Activated naive CD8-positive, alpha-beta T cell treated with anti-CD3 and anti-CD28 coated beads, Interleukin-2, amount 50 U/mL, for 24 hours (primary cell): Measurements from ENCODE around the gene SLC6A20.
"Not testable (repeated sequence)": the region's sequence is repeated elsewhere in the genome, so short reads cannot be mapped to it uniquely, and the experiment has no call there.

ENCODE experiments used
- ATAC-seq: fragments of 150-1000 bp; cut with Tn5 transposase; one replicate; pipeline ENCODE4 v1.10.0; 2021
- DNase-seq: peaks from one replicate; pipeline ENCODE4 v3.0.0; 2021
- H3K27ac Mint-ChIP-seq: one replicate; pipeline ENCODE4 v1.8.0; 2021; ENCODE audit warnings: mild to moderate bottlenecking, mixed read lengths
- H3K27me3 Mint-ChIP-seq: one replicate; pipeline ENCODE4 v1.8.0; 2021; ENCODE audit warnings: mixed read lengths
- H3K36me3 Mint-ChIP-seq: one replicate; pipeline ENCODE4 v1.8.0; 2021; ENCODE audit warnings: low read depth, mixed read lengths
- H3K4me1 Mint-ChIP-seq: one replicate; pipeline ENCODE4 v1.8.0; 2021; ENCODE audit warnings: mixed read lengths
- H3K4me3 Mint-ChIP-seq: one replicate; pipeline ENCODE4 v1.8.0; 2021; ENCODE audit warnings: mild to moderate bottlenecking, moderate library complexity, mixed read lengths
- H3K9me3 Mint-ChIP-seq: one replicate; pipeline ENCODE4 v1.8.0; 2021; ENCODE audit warnings: mixed read lengths

The SLC6A20 gene

DNA sequence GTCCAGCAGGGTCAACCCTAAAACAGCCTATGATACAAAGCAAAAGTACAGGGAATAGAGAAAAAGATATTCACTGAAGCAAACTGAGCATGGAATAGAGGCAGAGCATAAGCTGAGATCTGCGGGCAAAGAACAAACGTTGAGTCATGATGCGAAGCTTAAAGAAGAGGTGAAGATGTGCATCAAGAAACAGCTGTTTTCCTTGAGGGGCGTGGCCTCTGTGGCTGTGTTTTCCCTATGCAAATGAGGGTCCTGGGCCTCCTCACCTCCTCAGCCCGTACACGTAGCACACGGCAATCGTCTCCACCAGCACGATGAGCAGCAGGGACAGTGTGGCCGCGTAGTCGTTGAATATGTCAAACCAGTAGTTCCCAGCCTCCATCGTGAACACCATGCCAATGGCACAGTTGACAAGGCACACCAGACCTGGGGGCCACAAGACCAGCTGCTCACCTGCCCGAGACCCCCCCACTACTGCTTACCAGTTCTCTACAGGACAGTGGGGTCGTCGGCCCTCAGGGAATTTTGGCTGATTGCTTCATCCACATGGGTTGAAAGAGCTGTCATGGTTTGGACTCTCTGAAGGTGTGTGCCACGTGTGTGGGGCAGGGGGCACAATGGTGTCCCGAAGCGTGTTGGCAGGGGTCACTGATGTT, 33.6 kb downstream of the SLC6A20 start:
- H3K27me3 Mint-ChIP-seq: peaks cover 6% of the 10 kb centered on the region
- no peak for DNase-seq
- H3K9me3 Mint-ChIP-seq: peaks cover 8% of the 10 kb centered on the region
- H3K4me1 Mint-ChIP-seq: no peaks in the 10 kb centered on the region
- no peak overlapping the region for H3K27ac Mint-ChIP-seq
- ATAC-seq: no peak
- H3K36me3 Mint-ChIP-seq: no peaks in the 10 kb centered on the region
- no peak overlapping the region for H3K4me3 Mint-ChIP-seq

GRCh38 chr3:45761831-45762230, 34.5 kb downstream of the SLC6A20 start:
- no peak for DNase-seq
- no peak for ATAC-seq
- H3K27me3 Mint-ChIP-seq: no peaks in the 10 kb centered on the region
- no peak overlapping the region for H3K27ac Mint-ChIP-seq
- H3K4me3 Mint-ChIP-seq: no peak overlapping the region
- no peaks in the 10 kb centered on the region for H3K36me3 Mint-ChIP-seq
- H3K4me1 Mint-ChIP-seq: no peaks in the 10 kb centered on the region
- H3K9me3 Mint-ChIP-seq: no peaks in the 10 kb centered on the region

DNA sequence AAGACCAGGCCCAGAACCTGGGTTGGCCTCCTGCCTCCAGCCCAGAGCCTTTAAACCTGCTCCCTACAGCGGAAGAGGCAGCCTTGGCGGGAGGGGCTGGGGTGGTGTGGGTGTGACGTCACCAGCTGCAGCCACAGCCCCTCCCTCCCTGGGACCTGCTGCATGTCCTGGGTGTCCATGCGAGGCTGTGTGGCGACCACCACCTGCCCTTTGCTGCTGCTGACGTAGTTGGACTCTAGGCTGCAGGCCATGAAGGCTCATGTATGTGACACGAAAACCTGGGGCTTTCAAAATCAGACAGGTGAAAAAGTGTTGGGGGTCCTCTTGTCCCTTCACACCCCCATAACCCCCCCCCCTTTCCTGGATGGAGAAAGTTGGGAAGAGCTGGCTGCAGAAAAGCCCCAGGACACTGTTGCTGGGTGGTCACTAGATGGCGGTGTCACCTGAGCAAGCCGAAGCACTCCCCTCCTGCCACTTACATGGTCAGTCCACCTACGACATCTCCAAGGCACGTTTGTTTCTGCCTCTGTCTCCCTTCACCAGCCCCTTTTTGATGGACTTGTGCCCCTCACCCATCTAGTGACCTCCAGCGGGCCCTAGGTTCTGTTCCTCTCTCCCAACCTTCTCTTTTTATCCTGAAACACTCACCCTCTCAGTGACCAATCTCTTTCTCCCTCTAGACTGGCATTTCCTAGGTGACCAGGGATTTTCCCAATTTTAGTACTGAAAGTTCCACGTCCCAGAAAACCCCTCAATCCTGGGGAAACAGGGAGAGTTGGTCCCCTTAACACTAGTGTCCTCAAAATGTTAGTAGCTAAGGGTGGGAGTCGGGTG, 35.2 kb downstream of the SLC6A20 start:
- ATAC-seq (peak; percentile 75), DNase-seq (peak; percentile 42)
- Mint-ChIP-seq H3K4me1 (no peaks in the 10 kb centered on the region), H3K27ac (no peak overlapping the region), H3K9me3 (no peaks in the 10 kb centered on the region), H3K27me3 (no peaks in the 10 kb centered on the region), H3K36me3 (no peaks in the 10 kb centered on the region), H3K4me3 (no peak overlapping the region)

DNA sequence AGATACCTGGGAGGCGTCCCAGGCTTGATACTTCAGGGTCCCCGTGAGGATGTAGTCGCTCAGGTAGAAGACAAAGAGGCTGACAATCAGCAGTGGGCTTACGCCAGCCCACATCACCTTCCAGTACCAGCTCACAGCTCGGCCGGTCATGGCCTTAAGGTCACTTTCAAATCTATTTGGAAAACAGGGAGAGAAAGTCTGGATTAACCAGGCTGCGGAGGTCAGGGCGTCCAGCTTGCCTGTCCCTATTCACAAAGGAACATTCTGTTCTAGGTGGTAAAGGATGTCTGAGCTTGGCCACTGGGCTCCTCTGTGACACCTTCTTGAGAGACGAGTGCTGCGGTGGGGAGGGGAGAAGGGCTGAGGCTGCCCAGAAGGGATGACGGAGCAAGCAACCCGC, 36.5 kb downstream of the SLC6A20 start:
- H3K4me3 Mint-ChIP-seq: no peak overlapping the region
- H3K27me3 Mint-ChIP-seq: no peaks in the 10 kb centered on the region
- no peaks in the 10 kb centered on the region for H3K36me3 Mint-ChIP-seq
- DNase-seq: no peak
- no peak for ATAC-seq
- H3K4me1 Mint-ChIP-seq: no peaks in the 10 kb centered on the region
- H3K27ac Mint-ChIP-seq: no peak overlapping the region
- H3K9me3 Mint-ChIP-seq: no peaks in the 10 kb centered on the region

GRCh38 chr3:45758871-45759270, 37.5 kb downstream of the SLC6A20 start:
- Mint-ChIP-seq H3K9me3 (no peaks in the 10 kb centered on the region), H3K27me3 (no peaks in the 10 kb centered on the region), H3K4me1 (no peaks in the 10 kb centered on the region), H3K27ac (no peak overlapping the region), H3K4me3 (no peak overlapping the region), H3K36me3 (no peaks in the 10 kb centered on the region)
- ATAC-seq: no peak
- no peak for DNase-seq

GRCh38 chr3:45757141-45757540, 39.2 kb downstream of the SLC6A20 start:
- not testable (repeated sequence) for DNase-seq, H3K4me1 Mint-ChIP-seq, H3K27ac Mint-ChIP-seq, H3K27me3 Mint-ChIP-seq, H3K36me3 Mint-ChIP-seq, ATAC-seq, H3K4me3 Mint-ChIP-seq, H3K9me3 Mint-ChIP-seq

GRCh38 chr3:45756055-45756454, 40.3 kb downstream of the SLC6A20 start:
- H3K36me3 Mint-ChIP-seq: no peaks in the 10 kb centered on the region
- ATAC-seq (no peak), DNase-seq (no peak)
- H3K4me1 Mint-ChIP-seq: no peaks in the 10 kb centered on the region
- no peaks in the 10 kb centered on the region for H3K9me3 Mint-ChIP-seq
- H3K4me3 Mint-ChIP-seq: no peak overlapping the region
- no peak overlapping the region for H3K27ac Mint-ChIP-seq
- H3K27me3 Mint-ChIP-seq: no peaks in the 10 kb centered on the region

GRCh38 chr3:45754461-45754860, 41.9 kb downstream of the SLC6A20 start:
- ATAC-seq (no peak), DNase-seq (no peak)
- Mint-ChIP-seq H3K27ac (no peak overlapping the region), H3K4me3 (no peak overlapping the region), H3K27me3 (no peaks in the 10 kb centered on the region), H3K36me3 (no peaks in the 10 kb centered on the region), H3K4me1 (no peaks in the 10 kb centered on the region), H3K9me3 (no peaks in the 10 kb centered on the region)

GRCh38 chr3:45753095-45753494, 43.2 kb downstream of the SLC6A20 start:
- no peaks in the 10 kb centered on the region for H3K4me1 Mint-ChIP-seq
- H3K27me3 Mint-ChIP-seq: no peaks in the 10 kb centered on the region
- H3K4me3 Mint-ChIP-seq: no peak overlapping the region
- no peaks in the 10 kb centered on the region for H3K9me3 Mint-ChIP-seq
- no peak for ATAC-seq
- no peak overlapping the region for H3K27ac Mint-ChIP-seq
- H3K36me3 Mint-ChIP-seq: no peaks in the 10 kb centered on the region
- DNase-seq: no peak

DNA sequence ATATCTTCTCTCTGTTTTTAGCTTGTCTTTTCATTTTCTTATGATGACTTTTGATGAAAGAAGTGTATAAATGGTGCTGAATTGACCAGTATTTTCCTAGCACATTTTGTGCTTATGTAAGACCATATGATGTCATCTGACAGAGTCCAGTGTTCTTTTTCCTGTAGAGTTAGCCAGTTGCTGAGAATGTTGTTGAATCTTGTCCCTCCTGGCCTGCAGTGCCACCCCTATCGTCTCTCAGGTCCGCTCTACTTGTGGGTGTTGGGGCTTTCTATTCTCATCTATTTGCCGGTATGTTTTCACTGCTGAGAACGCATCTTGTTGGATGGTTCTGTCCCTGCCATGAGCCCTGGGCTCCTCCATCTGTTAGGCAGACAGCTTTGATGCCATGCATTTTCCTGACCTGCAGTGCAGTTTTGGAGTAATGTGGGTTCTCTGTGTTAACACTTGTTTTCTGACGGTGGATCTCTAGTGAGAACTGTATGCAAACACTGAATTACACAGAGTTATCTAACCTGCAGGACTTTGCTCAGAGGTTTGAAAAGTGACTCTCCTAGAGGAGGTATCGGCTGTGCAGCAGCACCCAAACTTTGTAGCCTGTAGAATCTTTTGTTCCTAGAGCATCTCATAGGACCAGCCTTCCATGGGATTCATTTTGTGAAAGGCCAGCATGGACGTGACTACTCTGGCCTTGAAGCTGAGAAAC, 44.6 kb downstream of the SLC6A20 start:
- Mint-ChIP-seq H3K9me3 (no peaks in the 10 kb centered on the region), H3K27me3 (no peaks in the 10 kb centered on the region), H3K27ac (no peak overlapping the region), H3K36me3 (peaks cover 2% of the 10 kb centered on the region), H3K4me1 (no peaks in the 10 kb centered on the region), H3K4me3 (no peak overlapping the region)
- DNase-seq (no peak), ATAC-seq (no peak)

GRCh38 chr3:45749880-45750279, 46.5 kb downstream of the SLC6A20 start:
- Mint-ChIP-seq H3K36me3 (peaks cover 14% of the 10 kb centered on the region), H3K4me3 (peak overlapping the region; percentile 12), H3K27ac (no peak overlapping the region)

DNA sequence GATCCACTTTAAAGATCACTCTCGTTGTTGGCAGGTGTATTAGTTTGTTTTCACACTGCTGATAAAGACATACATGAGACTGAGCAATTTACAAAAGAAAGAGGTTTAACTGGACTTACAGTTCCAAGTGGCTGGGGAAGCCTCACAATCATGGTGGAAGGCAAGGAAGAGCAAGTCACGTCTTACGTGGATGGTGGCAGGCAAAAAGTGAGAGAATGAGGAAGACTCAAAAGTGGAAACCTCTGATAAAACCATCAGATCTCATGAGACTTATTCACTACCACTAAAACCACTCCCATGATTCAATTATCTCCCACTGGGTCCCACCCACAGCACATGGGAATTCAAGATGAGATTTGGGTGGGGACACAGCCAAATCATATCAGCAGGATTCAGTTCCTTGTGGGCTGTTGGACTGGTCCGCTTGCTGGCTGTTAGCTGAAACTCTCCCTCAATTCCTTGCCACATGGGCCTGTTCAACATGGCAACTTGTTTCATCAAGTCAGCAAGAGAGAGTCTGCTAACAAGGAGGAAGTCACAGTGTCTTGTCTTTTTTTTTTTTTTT, 47.2 kb downstream of the SLC6A20 start:
- peaks cover 17% of the 10 kb centered on the region for H3K36me3 Mint-ChIP-seq
- not testable (repeated sequence) for H3K4me1 Mint-ChIP-seq, H3K9me3 Mint-ChIP-seq, H3K27ac Mint-ChIP-seq, ATAC-seq, H3K4me3 Mint-ChIP-seq, DNase-seq, H3K27me3 Mint-ChIP-seq

More at GRCh38 chr3:45749880-45750279, 46.5 kb downstream of the SLC6A20 start:
- H3K27me3 Mint-ChIP-seq: no peaks in the 10 kb centered on the region
- DNase-seq: no peak
- H3K4me1 Mint-ChIP-seq: no peaks in the 10 kb centered on the region
- no peaks in the 10 kb centered on the region for H3K9me3 Mint-ChIP-seq
- no peak for ATAC-seq

GRCh38 chr3:45748068-45748467, 48.3 kb downstream of the SLC6A20 start:
- Mint-ChIP-seq H3K27ac (no peak overlapping the region), H3K4me1 (no peaks in the 10 kb centered on the region), H3K9me3 (no peaks in the 10 kb centered on the region), H3K27me3 (no peaks in the 10 kb centered on the region), H3K4me3 (no peak overlapping the region), H3K36me3 (peaks cover 25% of the 10 kb centered on the region)
- DNase-seq (no peak), ATAC-seq (no peak)

DNA sequence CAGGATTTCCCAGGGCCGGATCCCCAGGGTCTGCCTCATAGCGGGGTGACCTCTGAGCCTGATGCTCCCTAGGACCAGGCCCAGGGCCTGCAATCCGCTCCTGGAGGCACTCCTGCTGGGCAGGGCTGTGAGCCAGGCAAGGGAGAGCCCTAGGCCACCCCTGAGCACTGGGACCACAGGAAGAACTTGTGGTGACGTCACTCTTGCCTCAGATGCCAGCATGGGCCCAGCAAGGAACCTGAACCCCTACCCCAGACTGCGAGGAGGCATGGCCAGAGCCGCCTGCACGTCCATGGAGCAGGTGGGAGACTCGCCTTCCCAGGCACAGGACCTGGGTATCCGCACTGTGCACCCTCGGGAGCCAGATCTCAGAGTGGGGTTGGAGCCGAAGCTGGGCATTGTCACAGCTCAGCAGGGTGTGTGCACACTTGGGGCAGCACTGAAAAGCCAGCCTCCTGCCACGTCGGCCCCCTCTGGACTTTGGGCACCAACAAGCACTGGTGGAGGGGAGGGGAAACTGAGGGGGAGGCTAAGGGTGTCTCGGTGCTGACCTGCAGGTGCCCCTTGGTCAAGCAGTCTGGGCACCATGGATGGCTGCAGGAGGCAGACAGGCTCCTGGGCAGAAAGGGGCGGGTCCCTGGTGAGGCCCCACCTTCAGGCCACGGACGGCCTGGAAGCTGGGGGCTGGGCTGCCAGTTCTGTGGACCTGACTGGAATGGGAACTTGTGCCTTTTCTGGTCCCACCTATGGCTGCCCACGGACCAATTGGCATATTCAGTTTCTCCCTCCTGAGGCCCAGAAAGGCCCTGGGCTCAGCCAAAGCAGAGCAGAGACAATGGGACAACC, 49.3 kb downstream of the SLC6A20 start:
- DNase-seq (no peak), ATAC-seq (no peak)
- Mint-ChIP-seq H3K27ac (no peak overlapping the region), H3K27me3 (no peaks in the 10 kb centered on the region), H3K4me1 (peaks cover 3% of the 10 kb centered on the region), H3K4me3 (no peak overlapping the region), H3K9me3 (no peaks in the 10 kb centered on the region), H3K36me3 (peaks cover 30% of the 10 kb centered on the region)
